ENCODE data around the gene PGM5.

Gene PGM5

DNA sequence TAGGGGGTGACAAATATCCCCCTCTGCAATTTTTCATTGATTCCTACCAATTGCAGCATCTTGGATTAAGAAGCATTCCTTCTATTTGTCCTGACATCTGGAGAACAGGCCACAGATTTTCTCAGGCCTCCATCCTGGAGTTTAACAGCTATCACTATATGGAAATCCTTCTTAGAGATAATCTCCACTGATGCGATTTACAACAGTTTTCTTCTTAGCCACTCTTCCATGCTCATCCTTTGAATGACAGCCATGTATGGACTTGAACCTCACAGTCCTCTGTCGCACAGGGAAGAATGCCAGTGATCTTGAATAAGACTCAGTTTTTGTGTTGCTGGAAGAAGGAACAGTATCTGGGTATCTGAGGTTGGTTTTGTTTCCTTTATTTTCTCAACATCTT lies 73.2 kb downstream of the PGM5 start:
- Histone ChIP-seq H3K27ac (no peak overlapping the region), H3K27me3 (no peaks in the 10 kb centered on the region), H3K36me3 (no peaks in the 10 kb centered on the region), H3K4me3 (ENCODE audit: low read depth in 1 of 2, low read length in 1 of 2) (no peak overlapping the region), H3K4me1 (ENCODE audit: control insufficient read depth in 1 of 2, insufficient read depth in 1 of 2, low read depth in 1 of 2, low read length in 1 of 2) (no peaks in the 10 kb centered on the region), H3K9me3 (no peaks in the 10 kb centered on the region)
- TF ChIP-seq, protein P1, sequence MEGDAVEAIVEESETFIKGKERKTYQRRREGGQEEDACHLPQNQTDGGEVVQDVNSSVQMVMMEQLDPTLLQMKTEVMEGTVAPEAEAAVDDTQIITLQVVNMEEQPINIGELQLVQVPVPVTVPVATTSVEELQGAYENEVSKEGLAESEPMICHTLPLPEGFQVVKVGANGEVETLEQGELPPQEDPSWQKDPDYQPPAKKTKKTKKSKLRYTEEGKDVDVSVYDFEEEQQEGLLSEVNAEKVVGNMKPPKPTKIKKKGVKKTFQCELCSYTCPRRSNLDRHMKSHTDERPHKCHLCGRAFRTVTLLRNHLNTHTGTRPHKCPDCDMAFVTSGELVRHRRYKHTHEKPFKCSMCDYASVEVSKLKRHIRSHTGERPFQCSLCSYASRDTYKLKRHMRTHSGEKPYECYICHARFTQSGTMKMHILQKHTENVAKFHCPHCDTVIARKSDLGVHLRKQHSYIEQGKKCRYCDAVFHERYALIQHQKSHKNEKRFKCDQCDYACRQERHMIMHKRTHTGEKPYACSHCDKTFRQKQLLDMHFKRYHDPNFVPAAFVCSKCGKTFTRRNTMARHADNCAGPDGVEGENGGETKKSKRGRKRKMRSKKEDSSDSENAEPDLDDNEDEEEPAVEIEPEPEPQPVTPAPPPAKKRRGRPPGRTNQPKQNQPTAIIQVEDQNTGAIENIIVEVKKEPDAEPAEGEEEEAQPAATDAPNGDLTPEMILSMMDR (IDR thresholded peaks at IDR 0.05): no peak

DNA sequence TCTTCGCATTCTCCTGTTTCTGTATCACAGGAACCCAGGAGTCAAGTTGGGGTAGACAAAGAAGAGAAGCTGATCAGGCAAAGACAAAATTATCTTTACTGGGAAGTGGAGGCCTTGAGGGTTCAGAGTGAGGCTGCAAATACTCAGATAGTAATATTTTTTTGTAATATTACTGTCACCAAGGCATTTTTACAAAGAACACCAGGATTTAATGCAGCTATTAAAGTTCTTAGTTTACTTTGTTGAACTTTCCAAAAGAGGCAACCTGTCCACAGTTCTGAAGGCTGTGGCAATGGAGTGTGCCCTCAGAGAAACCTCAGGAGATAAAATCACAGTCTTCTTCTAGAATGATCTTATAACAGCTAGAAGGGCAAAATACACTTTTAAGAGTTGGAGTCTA lies 74.9 kb downstream of the PGM5 start:
- Histone ChIP-seq H3K36me3 (no peaks in the 10 kb centered on the region), H3K4me1 (ENCODE audit: control insufficient read depth in 1 of 2, insufficient read depth in 1 of 2, low read depth in 1 of 2, low read length in 1 of 2) (no peaks in the 10 kb centered on the region), H3K27ac (no peak overlapping the region), H3K4me3 (ENCODE audit: low read depth in 1 of 2, low read length in 1 of 2) (no peak overlapping the region), H3K9me3 (no peaks in the 10 kb centered on the region), H3K27me3 (no peaks in the 10 kb centered on the region)
- TF ChIP-seq, protein P1 (IDR thresholded peaks at IDR 0.05): no peak

DNA sequence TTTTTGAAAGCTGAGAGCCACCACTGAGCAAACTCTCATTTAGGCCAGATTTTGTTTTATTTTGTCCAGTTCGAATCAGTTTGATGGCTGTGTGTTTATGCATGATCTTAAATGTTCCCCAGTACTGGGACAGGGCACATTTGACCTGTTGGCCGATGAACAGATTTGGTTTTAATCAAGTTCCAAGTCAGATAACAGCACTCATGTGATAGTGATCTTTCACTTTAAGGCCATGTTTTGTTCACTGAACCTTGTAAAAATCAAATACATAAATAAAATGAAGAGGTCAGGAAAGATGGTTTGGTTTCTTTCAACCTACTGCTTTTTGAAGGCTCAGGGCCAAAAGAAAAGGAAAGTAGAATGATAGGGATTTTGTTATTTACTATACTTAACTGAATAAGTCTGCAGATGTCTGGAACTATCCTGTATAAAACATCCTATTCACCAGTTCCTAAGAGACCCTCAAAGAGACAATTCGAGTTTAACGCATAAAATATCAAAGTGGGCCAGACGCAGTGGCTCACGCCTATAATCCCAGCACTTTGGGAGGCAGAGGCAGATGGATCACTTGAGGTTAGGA lies 77.2 kb downstream of the PGM5 start:
- Histone ChIP-seq H3K36me3 (no peaks in the 10 kb centered on the region), H3K27ac (no peak overlapping the region), H3K4me1 (ENCODE audit: control insufficient read depth in 1 of 2, insufficient read depth in 1 of 2, low read depth in 1 of 2, low read length in 1 of 2) (no peaks in the 10 kb centered on the region), H3K27me3 (no peaks in the 10 kb centered on the region), H3K4me3 (ENCODE audit: low read depth in 1 of 2, low read length in 1 of 2) (no peak overlapping the region), H3K9me3 (no peaks in the 10 kb centered on the region)
- TF ChIP-seq, protein P1 (IDR thresholded peaks at IDR 0.05): no peak

DNA sequence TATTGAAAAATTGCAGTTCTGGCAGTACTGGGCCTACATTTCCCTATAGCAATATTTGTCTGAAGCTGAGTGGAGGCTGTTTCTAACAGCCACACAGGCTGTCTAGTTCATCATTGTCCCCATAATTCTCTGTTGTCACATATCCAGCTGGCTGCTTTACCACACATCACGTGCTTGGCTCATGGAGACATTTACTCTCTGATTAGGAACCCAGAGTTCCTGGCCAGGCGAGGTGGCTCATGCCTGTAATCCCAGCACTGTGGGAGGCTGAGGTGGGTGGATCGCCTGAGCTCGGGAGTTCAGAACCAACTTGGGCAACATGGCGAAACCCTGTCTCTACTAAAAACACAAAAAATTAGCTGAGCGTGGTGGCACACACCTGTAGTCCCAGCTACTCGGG lies 81.4 kb downstream of the PGM5 start:
- no peaks in the 10 kb centered on the region for H3K27me3 ChIP-seq
- no peak overlapping the region for H3K4me3 ChIP-seq (ENCODE audit: low read depth in 1 of 2, low read length in 1 of 2)
- H3K27ac ChIP-seq: no peak overlapping the region
- no peaks in the 10 kb centered on the region for H3K4me1 ChIP-seq (ENCODE audit: control insufficient read depth in 1 of 2, insufficient read depth in 1 of 2, low read depth in 1 of 2, low read length in 1 of 2)
- no peaks in the 10 kb centered on the region for H3K9me3 ChIP-seq
- no peaks in the 10 kb centered on the region for H3K36me3 ChIP-seq
- TF ChIP-seq, protein P1 (IDR thresholded peaks at IDR 0.05): no peak

DNA sequence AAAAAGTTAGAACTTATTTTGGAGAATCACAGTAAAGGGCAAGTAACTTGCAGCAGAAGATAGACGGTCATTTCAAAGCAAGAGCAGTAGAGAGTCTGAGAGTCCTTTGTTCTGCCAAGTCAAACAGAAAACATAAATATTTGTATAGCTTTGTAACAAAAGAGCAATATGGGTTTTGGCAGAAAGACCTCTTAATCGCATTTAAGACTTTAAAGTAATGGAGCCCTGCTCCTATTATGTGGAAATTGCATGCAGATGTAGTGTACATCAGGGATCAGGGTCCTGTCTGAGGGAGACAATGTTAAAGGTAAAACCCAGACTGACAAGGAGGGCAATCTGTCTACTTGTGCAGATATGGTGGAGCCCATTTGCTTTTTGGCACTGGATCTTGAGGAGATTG lies 87.2 kb downstream of the PGM5 start:
- TF ChIP-seq, protein P1 (IDR thresholded peaks at IDR 0.05): no peak
- H3K9me3 ChIP-seq: no peaks in the 10 kb centered on the region
- no peak overlapping the region for H3K4me3 ChIP-seq (ENCODE audit: low read depth in 1 of 2, low read length in 1 of 2)
- H3K4me1 ChIP-seq (ENCODE audit: control insufficient read depth in 1 of 2, insufficient read depth in 1 of 2, low read depth in 1 of 2, low read length in 1 of 2): no peaks in the 10 kb centered on the region
- no peaks in the 10 kb centered on the region for H3K36me3 ChIP-seq
- H3K27ac ChIP-seq: no peak overlapping the region
- H3K27me3 ChIP-seq: no peaks in the 10 kb centered on the region

DNA sequence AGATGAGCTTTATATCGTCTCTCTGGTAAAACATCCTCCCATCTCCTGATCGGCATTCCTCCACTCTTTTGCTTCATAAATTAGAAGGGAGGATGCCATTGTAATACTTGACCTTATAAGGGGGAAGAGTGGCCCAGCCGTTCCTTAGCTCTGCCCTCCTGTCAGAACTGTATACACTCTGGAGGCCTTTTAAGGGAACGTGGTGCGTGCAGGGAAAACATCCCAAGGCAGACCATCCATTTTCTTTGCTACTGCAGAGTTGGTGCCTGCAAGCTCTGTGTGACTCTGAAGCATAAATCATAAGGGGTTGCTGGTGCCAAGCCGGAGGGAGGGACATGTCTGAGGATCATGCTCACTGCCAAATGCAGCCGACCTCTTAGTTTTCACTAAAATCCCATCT lies 90.4 kb downstream of the PGM5 start:
- H3K4me1 ChIP-seq (ENCODE audit: control insufficient read depth in 1 of 2, insufficient read depth in 1 of 2, low read depth in 1 of 2, low read length in 1 of 2): no peaks in the 10 kb centered on the region
- no peak overlapping the region for H3K27ac ChIP-seq
- TF ChIP-seq, protein P1 (IDR thresholded peaks at IDR 0.05): no peak
- H3K36me3 ChIP-seq: no peaks in the 10 kb centered on the region
- no peaks in the 10 kb centered on the region for H3K27me3 ChIP-seq
- no peaks in the 10 kb centered on the region for H3K9me3 ChIP-seq
- no peak overlapping the region for H3K4me3 ChIP-seq (ENCODE audit: low read depth in 1 of 2, low read length in 1 of 2)
